Lung (tissue), 12 donors: ENCODE results near the gene RIIAD1. TPM values are rescaled to one million over a fixed set of nuclear protein-coding genes. Genes with fewer than 3 reads are reported as not detected.
"Not testable (repeated sequence)": the region's sequence is repeated elsewhere in the genome, so short reads cannot be mapped to it uniquely, and the experiment has no call there.

Source experiments
- ATAC-seq: fragments of 200-7000 bp; cut with Tn5 transposase; one replicate; pipeline ENCODE4 v1.9.1; 2020; ENCODE audit warnings: moderate number of reproducible peaks; ENCODE audit not compliant: insufficient read depth, low FRiP score
- DNase-seq, 3 donors: peaks; one replicate each; pipeline ENCODE4 v3.0.0-alpha.2; 2013 to 2017
- H3K27ac ChIP-seq, 2 donors: one replicate each; pipeline ENCODE4 v1.5.1; 2013; ENCODE audit warnings: mild to moderate bottlenecking in 2 of 2, moderate library complexity in 2 of 2, control low read depth in 1 of 2, inconsistent platforms in 1 of 2, low read depth in 1 of 2, low read length in 1 of 2
- H3K27me3 ChIP-seq, 3 donors: one replicate each; pipeline ENCODE4 v1.5.1; 2013; ENCODE audit warnings: low read length in 2 of 3; ENCODE audit not compliant: control insufficient read depth in 3 of 3, insufficient read depth in 3 of 3
- H3K36me3 ChIP-seq, 4 donors: one replicate each; pipeline ENCODE4 v1.5.1; 2013; ENCODE audit warnings: low read length in 4 of 4, mild to moderate bottlenecking in 1 of 4, moderate library complexity in 1 of 4; ENCODE audit not compliant: control insufficient read depth in 4 of 4, insufficient read depth in 4 of 4
- H3K4me1 ChIP-seq, 5 donors: one replicate each; pipeline ENCODE4 v1.5.1; 2013; ENCODE audit warnings: low read length in 5 of 5, mild to moderate bottlenecking in 2 of 5, moderate library complexity in 1 of 5; ENCODE audit not compliant: control insufficient read depth in 5 of 5, insufficient read depth in 5 of 5
- H3K4me3 ChIP-seq: one replicate; pipeline ENCODE4 v1.5.1; 2013; ENCODE audit warnings: mild to moderate bottlenecking, control low read depth, moderate library complexity
- H3K9ac ChIP-seq, 2 donors: one replicate each; pipeline ENCODE4 v1.5.1; 2013; ENCODE audit warnings: low read length in 2 of 2, control low read depth in 1 of 2; ENCODE audit not compliant: insufficient read depth in 1 of 2
- H3K9me3 ChIP-seq, 4 donors: one replicate each; pipeline ENCODE4 v1.5.1; 2013; ENCODE audit warnings: low read length in 3 of 4, mild to moderate bottlenecking in 1 of 4, moderate library complexity in 1 of 4; ENCODE audit not compliant: control insufficient read depth in 4 of 4, insufficient read depth in 3 of 4
- CTCF ChIP-seq: IDR thresholded peaks from 2 replicates; pipeline ENCODE4 v1.5.1; 2012; ENCODE audit warnings: mild to moderate bottlenecking; ENCODE audit errors: control extremely low read depth, extremely low read depth
- WGBS, 2 donors: extraction: QIAGEN DNeasy Blood & Tissue Kit; methylation state at CpG; one replicate each; pipeline ENCODE4 v1.1.7; 2013; 5-methylcytosine and 5-hydroxymethylcytosine counted together
- polyA plus RNA-seq, 2 donors: library from polyadenylated mRNA; stranded (reverse); fragments of 200-250 nt; gene quantifications; one replicate each; pipeline ENCODE4 v1.2.1, GENCODE V29; 2013
- total RNA-seq, 2 donors: library from RNA; depleted of rRNA in 1 of 2; stranded (reverse); fragments of >200 nt in 1 of 2; gene quantifications; one replicate each; pipeline ENCODE4 v1.2.1, GENCODE V29; 2014 to 2021
- donor health status: control.
- donor health status: control.
- donor health status: Bipolar disorder and iron deficiency.
- donor health status: healthy.
- donor health status: DM: yes; HTN: yes; CAD: no.

Gene RIIAD1
- total and polyA plus RNA-seq, 4 donors: 8.6 to 17.1 (median 9.1) TPM

DNA sequence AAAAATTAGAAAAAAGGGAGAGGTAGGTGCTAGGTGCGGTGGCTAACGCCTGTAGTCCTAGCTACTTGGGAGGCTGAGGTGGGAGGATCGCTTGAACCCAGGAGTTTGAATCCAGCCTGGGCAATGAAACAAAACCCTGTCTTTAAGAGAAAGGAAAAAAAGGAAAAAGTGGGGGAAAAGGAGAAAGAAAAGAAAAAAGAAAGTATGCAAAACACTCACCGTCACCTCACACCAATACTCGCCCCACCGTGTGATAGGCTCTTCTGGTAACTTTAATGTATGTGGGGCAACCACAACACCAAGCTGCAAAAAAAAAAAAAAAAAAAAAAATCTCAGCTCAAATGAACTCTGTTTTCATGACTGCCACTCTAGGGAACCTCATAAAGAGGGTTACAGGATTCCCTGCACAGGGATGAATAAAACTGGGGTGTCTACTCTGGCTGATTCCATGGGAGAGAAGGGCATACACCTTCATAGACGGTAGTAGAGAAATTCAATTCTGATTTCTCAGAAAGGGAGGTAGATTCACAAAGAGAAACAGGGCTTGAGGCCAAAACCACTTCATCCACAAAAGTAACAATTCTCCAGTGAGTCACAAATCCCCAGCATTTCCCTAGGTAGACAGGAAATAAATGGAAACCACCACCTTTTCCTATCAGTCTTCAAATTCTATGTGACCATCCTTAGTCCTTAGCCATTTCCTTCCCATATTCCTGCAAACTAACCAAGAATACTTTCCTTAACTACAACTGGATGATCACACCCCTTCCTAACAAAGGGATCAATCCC, 39.5 kb downstream of the RIIAD1 start:
- 80 to 95% methylated on average over 7 of the region's 7 CpGs for WGBS, 2 donors
- no peak for ATAC-seq
- Histone ChIP-seq H3K36me3 (peaks cover 10 to 37% (median 15%) of the 10 kb centered on the region in 4 donors), H3K9ac (no peak overlapping the region), H3K4me1 (peaks cover 2 to 15% (median 7%) of the 10 kb centered on the region in 5 donors), H3K27me3 (no peaks in the 10 kb centered on the region), H3K27ac (no peak overlapping the region), H3K4me3 (no peak overlapping the region), H3K9me3 (no peaks in the 10 kb centered on the region)
- no peak for DNase-seq
- TF ChIP-seq CTCF: no peak

GRCh38 chr1:151762941-151763921, 41.9 kb downstream of the RIIAD1 start, which contains the start of gene MRPL9:
Gene MRPL9, minus strand, starts transcription at chr1:151763496. Its CDS starts 17 bp downstream, at chr1:151763479.
- 0 to 1% methylated on average over 68 of the region's 68 CpGs for WGBS, 2 donors
- Histone ChIP-seq H3K4me1 (peaks cover 2 to 15% (median 7%) of the 10 kb centered on the region in 5 donors), H3K36me3 (peaks cover 10 to 30% (median 12%) of the 10 kb centered on the region in 4 donors), H3K9ac (peak within 1 kb of the TSS; percentile 72 to 90), H3K4me3 (peak within 1 kb of the TSS; percentile 83), H3K9me3 (no peaks in the 10 kb centered on the region), H3K27ac (peak within 1 kb of the TSS; percentile 92 to 98), H3K27me3 (no peaks in the 10 kb centered on the region)
- peak; percentile 99 for ATAC-seq
- DNase-seq: peak; percentile 85 to 89 (median 86)
- TF ChIP-seq CTCF: no peak

DNA sequence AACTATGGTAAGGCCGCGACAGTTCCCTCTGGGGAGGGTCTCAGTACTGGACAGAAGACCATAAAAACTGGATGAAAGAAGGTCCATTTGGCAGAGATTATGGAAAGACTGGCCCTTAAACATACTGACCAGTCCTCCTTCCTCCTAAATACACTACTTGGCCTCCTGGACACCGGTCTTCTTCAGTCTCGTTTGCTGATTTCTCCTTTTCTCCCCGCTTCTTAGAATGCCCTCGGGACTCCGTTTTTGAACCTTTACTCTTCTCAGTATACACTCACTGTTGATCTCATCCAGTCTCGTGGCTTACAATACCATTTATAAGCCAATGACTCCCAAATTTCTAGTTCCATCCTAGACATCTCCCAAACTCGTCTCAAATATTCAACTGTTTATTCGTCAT, 42.7 kb downstream of the RIIAD1 start:
- H3K9ac ChIP-seq: peak overlapping the region; percentile 72 to 90
- H3K27me3 ChIP-seq: no peaks in the 10 kb centered on the region
- H3K36me3 ChIP-seq: peaks cover 10 to 26% (median 12%) of the 10 kb centered on the region in 4 donors
- peaks cover 2 to 15% (median 7%) of the 10 kb centered on the region in 5 donors for H3K4me1 ChIP-seq
- H3K9me3 ChIP-seq: no peaks in the 10 kb centered on the region
- DNase-seq (no peak), ATAC-seq (no peak)
- no peak for TF ChIP-seq CTCF
- peak overlapping the region; percentile 92 to 98 for H3K27ac ChIP-seq
- peak overlapping the region; percentile 83 for H3K4me3 ChIP-seq
- WGBS, 2 donors: 55 to 57% methylated on average over 10 of the region's 10 CpGs

DNA sequence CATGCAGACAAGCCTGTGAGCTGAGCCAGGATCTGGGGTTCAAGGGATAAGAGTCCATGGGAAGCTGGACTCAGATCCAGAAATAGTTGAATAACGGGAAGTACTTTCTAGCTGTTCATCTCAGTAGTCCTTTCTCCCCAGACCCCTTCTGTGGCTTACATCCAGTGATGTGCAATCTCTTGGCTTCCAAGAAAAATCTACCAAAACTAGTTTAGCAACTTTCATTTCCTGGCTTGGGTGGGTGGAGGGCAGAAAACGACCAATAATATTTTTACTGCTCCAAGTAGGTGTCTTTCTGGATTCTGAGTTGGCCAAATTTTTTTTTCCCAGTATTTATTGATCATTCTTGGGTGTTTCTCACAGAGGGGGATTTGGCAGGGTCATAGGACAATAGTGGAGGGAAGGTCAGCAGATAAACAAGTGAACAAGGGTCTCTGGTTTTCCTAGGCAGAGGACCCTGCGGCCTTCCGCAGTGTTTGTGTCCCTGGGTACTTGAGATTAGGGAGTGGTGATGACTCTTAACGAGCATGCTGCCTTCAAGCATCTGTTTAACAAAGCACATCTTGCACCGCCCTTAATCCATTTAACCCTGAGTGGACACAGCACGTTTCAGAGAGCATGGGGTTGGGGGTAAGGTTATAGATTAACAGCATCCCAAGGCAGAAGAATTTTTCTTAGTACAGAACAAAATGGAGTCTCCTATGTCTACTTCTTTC, 47.2 kb downstream of the RIIAD1 start:
- ATAC-seq, H3K27me3 ChIP-seq, H3K9ac ChIP-seq, H3K36me3 ChIP-seq, H3K4me3 ChIP-seq, H3K9me3 ChIP-seq: not testable (repeated sequence)
- H3K4me1 ChIP-seq: peaks cover 0 to 14% (median 7%) of the 10 kb centered on the region in 5 donors
- WGBS, 2 donors: 38 to 45% methylated on average over 2 of the region's 7 CpGs
- DNase-seq: peak; percentile 39 to 73 (median 58)
- peak overlapping the region in 1 of 2 donors; percentile 86 for H3K27ac ChIP-seq

- H3K4me1 ChIP-seq, ATAC-seq, H3K4me3 ChIP-seq, H3K27me3 ChIP-seq, H3K36me3 ChIP-seq, H3K9me3 ChIP-seq, DNase-seq, H3K9ac ChIP-seq: not testable (repeated sequence)
- 88 to 91% methylated on average over 26 to 34 of the region's 34 CpGs for WGBS, 2 donors
- H3K27ac ChIP-seq: peak overlapping the region in 1 of 2 donors; percentile 31
Observed at GRCh38 chr1:151769270-151769669, 47.9 kb downstream of the RIIAD1 start.
